SK-N-SH treated with all-trans-retinoic acid at 6 μM for 48 hours (cell line): ENCODE results near the gene PCDH15.

Experiments
- PATZ1 ChIP-seq: fragments of 250-450 bp; sonication (Bioruptor Pico); IDR thresholded peaks from 2 replicates; pipeline ENCODE4 v1.8.0; 2020; ENCODE audit warnings: mild to moderate bottlenecking, moderate library complexity, borderline replicate concordance
- ZFP3 ChIP-seq: fragments of 250-450 bp; sonication (Bioruptor Pico); IDR thresholded peaks from 2 replicates; pipeline ENCODE4 v1.5.0; 2020; ENCODE audit warnings: mild to moderate bottlenecking, moderate library complexity
- ZNF8 ChIP-seq: fragments of 450-650 bp; formaldehyde crosslinking; IDR thresholded peaks from 2 replicates; pipeline ENCODE4 v1.5.0; 2020; ENCODE audit warnings: mild to moderate bottlenecking, moderate library complexity
- TF ChIP-seq, protein P1 (sequence below): fragments of 250-450 bp; sonication (Bioruptor Pico); IDR thresholded peaks from 2 replicates; pipeline ENCODE4 v1.5.0; 2020; ENCODE audit warnings: mild to moderate bottlenecking, moderate library complexity

DNA sequence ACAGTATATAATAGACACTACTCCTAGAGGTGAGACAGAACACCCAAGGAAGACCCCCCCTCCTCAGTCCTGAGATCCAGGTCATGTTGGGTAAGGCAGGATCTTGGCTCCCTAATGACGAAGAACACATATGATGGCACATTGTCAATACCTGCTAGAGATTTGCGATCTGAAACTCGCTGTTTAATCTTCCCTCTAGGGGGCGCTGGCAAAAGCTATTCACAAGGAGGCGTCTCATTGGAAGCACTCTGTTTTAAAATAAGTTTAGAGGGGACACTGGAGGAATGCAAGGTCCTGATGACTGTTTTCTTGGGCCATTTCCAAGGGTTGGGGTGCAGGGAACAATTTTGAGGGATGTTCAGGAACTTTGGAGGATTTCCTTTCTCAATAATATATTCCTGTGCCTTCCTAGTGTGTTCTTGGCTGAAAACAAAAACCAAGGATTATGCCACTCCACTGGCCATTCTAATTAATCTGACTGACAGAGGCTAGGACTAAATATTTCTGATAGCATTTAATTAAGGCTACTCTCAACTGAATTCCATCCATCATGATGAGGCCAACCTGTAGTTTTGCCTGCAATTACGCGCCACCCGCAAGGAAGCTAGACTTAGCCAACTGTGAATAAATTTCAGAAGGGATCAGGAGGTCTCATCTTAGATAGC, 1014.7 kb downstream of the PCDH15 start:
- TF ChIP-seq, protein P1, sequence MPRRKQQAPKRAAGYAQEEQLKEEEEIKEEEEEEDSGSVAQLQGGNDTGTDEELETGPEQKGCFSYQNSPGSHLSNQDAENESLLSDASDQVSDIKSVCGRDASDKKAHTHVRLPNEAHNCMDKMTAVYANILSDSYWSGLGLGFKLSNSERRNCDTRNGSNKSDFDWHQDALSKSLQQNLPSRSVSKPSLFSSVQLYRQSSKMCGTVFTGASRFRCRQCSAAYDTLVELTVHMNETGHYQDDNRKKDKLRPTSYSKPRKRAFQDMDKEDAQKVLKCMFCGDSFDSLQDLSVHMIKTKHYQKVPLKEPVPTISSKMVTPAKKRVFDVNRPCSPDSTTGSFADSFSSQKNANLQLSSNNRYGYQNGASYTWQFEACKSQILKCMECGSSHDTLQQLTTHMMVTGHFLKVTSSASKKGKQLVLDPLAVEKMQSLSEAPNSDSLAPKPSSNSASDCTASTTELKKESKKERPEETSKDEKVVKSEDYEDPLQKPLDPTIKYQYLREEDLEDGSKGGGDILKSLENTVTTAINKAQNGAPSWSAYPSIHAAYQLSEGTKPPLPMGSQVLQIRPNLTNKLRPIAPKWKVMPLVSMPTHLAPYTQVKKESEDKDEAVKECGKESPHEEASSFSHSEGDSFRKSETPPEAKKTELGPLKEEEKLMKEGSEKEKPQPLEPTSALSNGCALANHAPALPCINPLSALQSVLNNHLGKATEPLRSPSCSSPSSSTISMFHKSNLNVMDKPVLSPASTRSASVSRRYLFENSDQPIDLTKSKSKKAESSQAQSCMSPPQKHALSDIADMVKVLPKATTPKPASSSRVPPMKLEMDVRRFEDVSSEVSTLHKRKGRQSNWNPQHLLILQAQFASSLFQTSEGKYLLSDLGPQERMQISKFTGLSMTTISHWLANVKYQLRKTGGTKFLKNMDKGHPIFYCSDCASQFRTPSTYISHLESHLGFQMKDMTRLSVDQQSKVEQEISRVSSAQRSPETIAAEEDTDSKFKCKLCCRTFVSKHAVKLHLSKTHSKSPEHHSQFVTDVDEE: no peak
- TF ChIP-seq PATZ1 (CRISPR knock-in tag): no peak
- no peak for TF ChIP-seq ZFP3
- TF ChIP-seq ZNF8 (CRISPR knock-in tag): no peak
